Measurements from ENCODE around the gene MYLK4. TPM values are rescaled to one million over a fixed set of nuclear protein-coding genes. Genes with fewer than 3 reads are reported as not detected.
A peak's percentile ranks its signal among the peaks of the same experiment; 100 is the strongest.

The MYLK4 gene
- total and polyA plus RNA-seq, 2 of the 13 experiments (the other 11 are each of a cell fraction or from before 2014, with no cell fraction given) = 0.26 to 0.29 TPM

- TF ChIP-seq, protein P1, sequence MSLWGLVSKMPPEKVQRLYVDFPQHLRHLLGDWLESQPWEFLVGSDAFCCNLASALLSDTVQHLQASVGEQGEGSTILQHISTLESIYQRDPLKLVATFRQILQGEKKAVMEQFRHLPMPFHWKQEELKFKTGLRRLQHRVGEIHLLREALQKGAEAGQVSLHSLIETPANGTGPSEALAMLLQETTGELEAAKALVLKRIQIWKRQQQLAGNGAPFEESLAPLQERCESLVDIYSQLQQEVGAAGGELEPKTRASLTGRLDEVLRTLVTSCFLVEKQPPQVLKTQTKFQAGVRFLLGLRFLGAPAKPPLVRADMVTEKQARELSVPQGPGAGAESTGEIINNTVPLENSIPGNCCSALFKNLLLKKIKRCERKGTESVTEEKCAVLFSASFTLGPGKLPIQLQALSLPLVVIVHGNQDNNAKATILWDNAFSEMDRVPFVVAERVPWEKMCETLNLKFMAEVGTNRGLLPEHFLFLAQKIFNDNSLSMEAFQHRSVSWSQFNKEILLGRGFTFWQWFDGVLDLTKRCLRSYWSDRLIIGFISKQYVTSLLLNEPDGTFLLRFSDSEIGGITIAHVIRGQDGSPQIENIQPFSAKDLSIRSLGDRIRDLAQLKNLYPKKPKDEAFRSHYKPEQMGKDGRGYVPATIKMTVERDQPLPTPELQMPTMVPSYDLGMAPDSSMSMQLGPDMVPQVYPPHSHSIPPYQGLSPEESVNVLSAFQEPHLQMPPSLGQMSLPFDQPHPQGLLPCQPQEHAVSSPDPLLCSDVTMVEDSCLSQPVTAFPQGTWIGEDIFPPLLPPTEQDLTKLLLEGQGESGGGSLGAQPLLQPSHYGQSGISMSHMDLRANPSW (CRISPR knock-in tag; IDR thresholded peaks at IDR 0.05; ENCODE audit: borderline replicate concordance) = no peak
- peak; percentile 87; the same call in 1 of the 2 replicates for TF ChIP-seq ZNF598 (CRISPR knock-in tag; IDR thresholded peaks at IDR 0.05; ENCODE audit: borderline replicate concordance)
- TF ChIP-seq ASH2L (IDR thresholded peaks at IDR 0.05; ENCODE audit: insufficient read length, low read depth, low read length) = peak; percentile 67
- TF ChIP-seq ZNF567 (CRISPR knock-in tag; IDR thresholded peaks at IDR 0.05; ENCODE audit: borderline replicate concordance) = peak; percentile 89; the same call in 1 of the 2 replicates
- no peak for TF ChIP-seq TRIM24 (CRISPR knock-in tag; IDR thresholded peaks at IDR 0.05)
- no peak for TF ChIP-seq POLR2AphosphoS2 (IDR thresholded peaks at IDR 0.05; ENCODE audit: low read depth, low read length)
- peak; percentile 46; the same call in 1 of the 2 replicates for TF ChIP-seq CAMTA2 (CRISPR knock-in tag; IDR thresholded peaks at IDR 0.05; ENCODE audit: borderline replicate concordance)
- 0 out of 4 replicates have a peak, but pooled peaks of 1 of the 2 experiments have one; percentile 17 for TF ChIP-seq ATF4 (CRISPR knock-in tag; IDR thresholded peaks at IDR 0.05)
- peak; percentile 52; the same call in 1 of the 2 replicates for TF ChIP-seq ZSCAN21 (CRISPR knock-in tag; IDR thresholded peaks at IDR 0.05; ENCODE audit: borderline replicate concordance)
- TF ChIP-seq YEATS2 (CRISPR knock-in tag; IDR thresholded peaks at IDR 0.05; ENCODE audit: borderline replicate concordance) = 0 out of 2 replicates have a peak, but pooled peaks have one; percentile 17
- TF ChIP-seq, protein P2, sequence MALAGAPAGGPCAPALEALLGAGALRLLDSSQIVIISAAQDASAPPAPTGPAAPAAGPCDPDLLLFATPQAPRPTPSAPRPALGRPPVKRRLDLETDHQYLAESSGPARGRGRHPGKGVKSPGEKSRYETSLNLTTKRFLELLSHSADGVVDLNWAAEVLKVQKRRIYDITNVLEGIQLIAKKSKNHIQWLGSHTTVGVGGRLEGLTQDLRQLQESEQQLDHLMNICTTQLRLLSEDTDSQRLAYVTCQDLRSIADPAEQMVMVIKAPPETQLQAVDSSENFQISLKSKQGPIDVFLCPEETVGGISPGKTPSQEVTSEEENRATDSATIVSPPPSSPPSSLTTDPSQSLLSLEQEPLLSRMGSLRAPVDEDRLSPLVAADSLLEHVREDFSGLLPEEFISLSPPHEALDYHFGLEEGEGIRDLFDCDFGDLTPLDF (CRISPR knock-in tag; IDR thresholded peaks at IDR 0.05) = peak; percentile 36; the same call in 1 of the 2 replicates
- TF ChIP-seq, protein P3, sequence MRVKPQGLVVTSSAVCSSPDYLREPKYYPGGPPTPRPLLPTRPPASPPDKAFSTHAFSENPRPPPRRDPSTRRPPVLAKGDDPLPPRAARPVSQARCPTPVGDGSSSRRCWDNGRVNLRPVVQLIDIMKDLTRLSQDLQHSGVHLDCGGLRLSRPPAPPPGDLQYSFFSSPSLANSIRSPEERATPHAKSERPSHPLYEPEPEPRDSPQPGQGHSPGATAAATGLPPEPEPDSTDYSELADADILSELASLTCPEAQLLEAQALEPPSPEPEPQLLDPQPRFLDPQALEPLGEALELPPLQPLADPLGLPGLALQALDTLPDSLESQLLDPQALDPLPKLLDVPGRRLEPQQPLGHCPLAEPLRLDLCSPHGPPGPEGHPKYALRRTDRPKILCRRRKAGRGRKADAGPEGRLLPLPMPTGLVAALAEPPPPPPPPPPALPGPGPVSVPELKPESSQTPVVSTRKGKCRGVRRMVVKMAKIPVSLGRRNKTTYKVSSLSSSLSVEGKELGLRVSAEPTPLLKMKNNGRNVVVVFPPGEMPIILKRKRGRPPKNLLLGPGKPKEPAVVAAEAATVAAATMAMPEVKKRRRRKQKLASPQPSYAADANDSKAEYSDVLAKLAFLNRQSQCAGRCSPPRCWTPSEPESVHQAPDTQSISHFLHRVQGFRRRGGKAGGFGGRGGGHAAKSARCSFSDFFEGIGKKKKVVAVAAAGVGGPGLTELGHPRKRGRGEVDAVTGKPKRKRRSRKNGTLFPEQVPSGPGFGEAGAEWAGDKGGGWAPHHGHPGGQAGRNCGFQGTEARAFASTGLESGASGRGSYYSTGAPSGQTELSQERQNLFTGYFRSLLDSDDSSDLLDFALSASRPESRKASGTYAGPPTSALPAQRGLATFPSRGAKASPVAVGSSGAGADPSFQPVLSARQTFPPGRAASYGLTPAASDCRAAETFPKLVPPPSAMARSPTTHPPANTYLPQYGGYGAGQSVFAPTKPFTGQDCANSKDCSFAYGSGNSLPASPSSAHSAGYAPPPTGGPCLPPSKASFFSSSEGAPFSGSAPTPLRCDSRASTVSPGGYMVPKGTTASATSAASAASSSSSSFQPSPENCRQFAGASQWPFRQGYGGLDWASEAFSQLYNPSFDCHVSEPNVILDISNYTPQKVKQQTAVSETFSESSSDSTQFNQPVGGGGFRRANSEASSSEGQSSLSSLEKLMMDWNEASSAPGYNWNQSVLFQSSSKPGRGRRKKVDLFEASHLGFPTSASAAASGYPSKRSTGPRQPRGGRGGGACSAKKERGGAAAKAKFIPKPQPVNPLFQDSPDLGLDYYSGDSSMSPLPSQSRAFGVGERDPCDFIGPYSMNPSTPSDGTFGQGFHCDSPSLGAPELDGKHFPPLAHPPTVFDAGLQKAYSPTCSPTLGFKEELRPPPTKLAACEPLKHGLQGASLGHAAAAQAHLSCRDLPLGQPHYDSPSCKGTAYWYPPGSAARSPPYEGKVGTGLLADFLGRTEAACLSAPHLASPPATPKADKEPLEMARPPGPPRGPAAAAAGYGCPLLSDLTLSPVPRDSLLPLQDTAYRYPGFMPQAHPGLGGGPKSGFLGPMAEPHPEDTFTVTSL (CRISPR knock-in tag; IDR thresholded peaks at IDR 0.05; ENCODE audit: borderline replicate concordance) = 0 out of 2 replicates have a peak, but pooled peaks have one; percentile 30
- peak; percentile 65; the same call in 1 of the 2 replicates for TF ChIP-seq ZNF772 (CRISPR knock-in tag; IDR thresholded peaks at IDR 0.05)
- peak; percentile 63; the same call in 1 of the 2 replicates for TF ChIP-seq ZNF253 (CRISPR knock-in tag; IDR thresholded peaks at IDR 0.05; ENCODE audit: borderline replicate concordance)
- peak; percentile 66; the same call in 1 of the 2 replicates for TF ChIP-seq PHF8 (CRISPR knock-in tag; IDR thresholded peaks at IDR 0.05)
Observed at GRCh38 chr6:2765896-2766766, 15.4 kb upstream of the MYLK4 start (continued).

All from HepG2 (cell line).